Measurements from ENCODE around the gene NCOR1. TPM values are rescaled to one million over a fixed set of nuclear protein-coding genes. Genes with fewer than 3 reads are reported as not detected.
"Not testable (repeated sequence)": the region's sequence is repeated elsewhere in the genome, so short reads cannot be mapped to it uniquely, and the experiment has no call there.

The NCOR1 gene
- total RNA-seq, 1 experiment from 2014 or later: 83.8 TPM

- Histone ChIP-seq H3K9me3 (ENCODE audit: control insufficient read depth, insufficient read depth, low read depth, low read length) (no peaks in the 10 kb centered on the region), H3K4me1 (ENCODE audit: control insufficient read depth, insufficient read depth, low read length) (no peaks in the 10 kb centered on the region), H3K27me3 (ENCODE audit: control insufficient read depth, insufficient read depth, low read length) (no peaks in the 10 kb centered on the region), H3K4me3 (ENCODE audit: low read depth in 2 of 2, low read length in 2 of 2) (no peak overlapping the region), H3K27ac (ENCODE audit: low read length) (no peak overlapping the region), H3K36me3 (ENCODE audit: control insufficient read depth, insufficient read depth, low read length) (peaks cover 34% of the 10 kb centered on the region)
- intact Hi-C loops (cut with micrococcal nuclease; ENCODE audit: unreplicated experiment) (no loop called here), in situ Hi-C loops (cut with HindIII; ENCODE audit: low pct_unique_long_range_greater_than_20kb, low sequenced_read_pairs) (no loop called here)
- ChIA-PET CTCF (no interaction called here), POLR2A (no interaction called here)
- no TSS peak for BruUV-seq (replicated peaks)
- TF ChIP-seq TCF7L2 (IDR thresholded peaks at IDR 0.05; ENCODE audit: low read depth, low read length): no peak
- DNase-seq (ENCODE audit: low read depth, low spot score) (no peak), ATAC-seq (no peak)
Observed at GRCh38 chr17:16061631-16062030, 153.7 kb downstream of the NCOR1 start.

GRCh38 chr17:16055139-16055538 is 160.2 kb downstream of the NCOR1 start:
- H3K27ac ChIP-seq (ENCODE audit: low read length); H3K4me3 ChIP-seq (ENCODE audit: low read depth in 2 of 2, low read length in 2 of 2); POLR2A ChIA-PET; intact Hi-C loops (cut with micrococcal nuclease; ENCODE audit: unreplicated experiment); BruUV-seq (replicated peaks); in situ Hi-C loops (cut with HindIII; ENCODE audit: low pct_unique_long_range_greater_than_20kb, low sequenced_read_pairs); H3K9me3 ChIP-seq (ENCODE audit: control insufficient read depth, insufficient read depth, low read depth, low read length); H3K27me3 ChIP-seq (ENCODE audit: control insufficient read depth, insufficient read depth, low read length); H3K4me1 ChIP-seq (ENCODE audit: control insufficient read depth, insufficient read depth, low read length); CTCF ChIA-PET; ATAC-seq; DNase-seq (ENCODE audit: low read depth, low spot score): not testable (repeated sequence)
- peaks cover 12% of the 10 kb centered on the region for H3K36me3 ChIP-seq (ENCODE audit: control insufficient read depth, insufficient read depth, low read length)

- DNase-seq (ENCODE audit: low read depth, low spot score) (no peak), ATAC-seq (no peak)
- Histone ChIP-seq H3K9me3 (ENCODE audit: control insufficient read depth, insufficient read depth, low read depth, low read length) (no peaks in the 10 kb centered on the region), H3K27ac (ENCODE audit: low read length) (no peak overlapping the region), H3K4me3 (ENCODE audit: low read depth in 2 of 2, low read length in 2 of 2) (no peak overlapping the region), H3K36me3 (ENCODE audit: control insufficient read depth, insufficient read depth, low read length) (peaks cover 8% of the 10 kb centered on the region), H3K27me3 (ENCODE audit: control insufficient read depth, insufficient read depth, low read length) (no peaks in the 10 kb centered on the region), H3K4me1 (ENCODE audit: control insufficient read depth, insufficient read depth, low read length) (no peaks in the 10 kb centered on the region)
- TF ChIP-seq SIN3A (IDR thresholded peaks at IDR 0.05; ENCODE audit: borderline replicate concordance, insufficient read depth, low read depth, low read length) (no peak), CTCF (IDR thresholded peaks at IDR 0.05) (no peak), POLR2AphosphoS5 (IDR thresholded peaks at IDR 0.05; ENCODE audit: low read depth, low read length) (no peak), TCF7L2 (IDR thresholded peaks at IDR 0.05; ENCODE audit: low read depth, low read length) (no peak)
- TF ChIP-seq, protein P1, sequence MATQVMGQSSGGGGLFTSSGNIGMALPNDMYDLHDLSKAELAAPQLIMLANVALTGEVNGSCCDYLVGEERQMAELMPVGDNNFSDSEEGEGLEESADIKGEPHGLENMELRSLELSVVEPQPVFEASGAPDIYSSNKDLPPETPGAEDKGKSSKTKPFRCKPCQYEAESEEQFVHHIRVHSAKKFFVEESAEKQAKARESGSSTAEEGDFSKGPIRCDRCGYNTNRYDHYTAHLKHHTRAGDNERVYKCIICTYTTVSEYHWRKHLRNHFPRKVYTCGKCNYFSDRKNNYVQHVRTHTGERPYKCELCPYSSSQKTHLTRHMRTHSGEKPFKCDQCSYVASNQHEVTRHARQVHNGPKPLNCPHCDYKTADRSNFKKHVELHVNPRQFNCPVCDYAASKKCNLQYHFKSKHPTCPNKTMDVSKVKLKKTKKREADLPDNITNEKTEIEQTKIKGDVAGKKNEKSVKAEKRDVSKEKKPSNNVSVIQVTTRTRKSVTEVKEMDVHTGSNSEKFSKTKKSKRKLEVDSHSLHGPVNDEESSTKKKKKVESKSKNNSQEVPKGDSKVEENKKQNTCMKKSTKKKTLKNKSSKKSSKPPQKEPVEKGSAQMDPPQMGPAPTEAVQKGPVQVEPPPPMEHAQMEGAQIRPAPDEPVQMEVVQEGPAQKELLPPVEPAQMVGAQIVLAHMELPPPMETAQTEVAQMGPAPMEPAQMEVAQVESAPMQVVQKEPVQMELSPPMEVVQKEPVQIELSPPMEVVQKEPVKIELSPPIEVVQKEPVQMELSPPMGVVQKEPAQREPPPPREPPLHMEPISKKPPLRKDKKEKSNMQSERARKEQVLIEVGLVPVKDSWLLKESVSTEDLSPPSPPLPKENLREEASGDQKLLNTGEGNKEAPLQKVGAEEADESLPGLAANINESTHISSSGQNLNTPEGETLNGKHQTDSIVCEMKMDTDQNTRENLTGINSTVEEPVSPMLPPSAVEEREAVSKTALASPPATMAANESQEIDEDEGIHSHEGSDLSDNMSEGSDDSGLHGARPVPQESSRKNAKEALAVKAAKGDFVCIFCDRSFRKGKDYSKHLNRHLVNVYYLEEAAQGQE (IDR thresholded peaks at IDR 0.05; ENCODE audit: insufficient read depth in 1 of 2, low read depth in 2 of 2, low read length in 1 of 2): no peak
- BruUV-seq (replicated peaks): no TSS peak
- intact Hi-C loops (cut with micrococcal nuclease; ENCODE audit: unreplicated experiment) (no loop called here), in situ Hi-C loops (cut with HindIII; ENCODE audit: low pct_unique_long_range_greater_than_20kb, low sequenced_read_pairs) (no loop called here)
- ChIA-PET CTCF (no interaction called here), POLR2A (no interaction called here)
Observed at GRCh38 chr17:16052486-16052885, 162.8 kb downstream of the NCOR1 start.
